T-helper 9 cell (primary cell): ENCODE measurements around the gene SIPA1L3.
"Not testable (repeated sequence)": the region's sequence is repeated elsewhere in the genome, so short reads cannot be mapped to it uniquely, and the experiment has no call there.

ENCODE experiments used
- DNase-seq: peaks from one replicate; pipeline ENCODE4 v3.0.0-alpha.2; 2020
- total RNA-seq, 2 donors: gene quantifications; one replicate each; lab custom pipeline; 2026; lab: John Stamatoyannopoulos, UW

The SIPA1L3 gene
- 37.1 to 40.8 reads per million in 2 donors for total RNA-seq

GRCh38 chr19:37906869-37907734 is at the start of gene SIPA1L3:
SIPA1L3 (plus strand) TSS chr19:37907208; CDS start chr19:38081566, 174,358 bp downstream.
- DNase-seq = peak; percentile 85

GRCh38 chr19:37864501-37864900 is 42.5 kb upstream of the SIPA1L3 start:
- no peak for DNase-seq

GRCh38 chr19:37865930-37866329 is 41.1 kb upstream of the SIPA1L3 start:
- not testable (repeated sequence) for DNase-seq

GRCh38 chr19:37867831-37868230 is 39.2 kb upstream of the SIPA1L3 start:
- DNase-seq = no peak

GRCh38 chr19:37869766-37870340 is 37.2 kb upstream of the SIPA1L3 start:
- DNase-seq = no peak

- no peak for DNase-seq
Observed at GRCh38 chr19:37872383-37872782, 34.6 kb upstream of the SIPA1L3 start.

- DNase-seq = no peak
Observed at GRCh38 chr19:37874784-37875183, 32.2 kb upstream of the SIPA1L3 start.

- no peak for DNase-seq
Observed at GRCh38 chr19:37876032-37876431, 31.0 kb upstream of the SIPA1L3 start.

GRCh38 chr19:37877147-37877546 is 29.9 kb upstream of the SIPA1L3 start:
- no peak for DNase-seq

- DNase-seq = no peak
Observed at GRCh38 chr19:37885392-37885791, 21.6 kb upstream of the SIPA1L3 start.

- DNase-seq = no peak
Observed at GRCh38 chr19:37886571-37886970, 20.4 kb upstream of the SIPA1L3 start.

- no peak for DNase-seq
Observed at GRCh38 chr19:37893845-37894575, 13.0 kb upstream of the SIPA1L3 start.

- no peak for DNase-seq
Observed at GRCh38 chr19:37896180-37896579, 10.8 kb upstream of the SIPA1L3 start.

- no peak for DNase-seq
Observed at GRCh38 chr19:37899453-37899852, 7.6 kb upstream of the SIPA1L3 start.

- DNase-seq = no peak
Observed at GRCh38 chr19:37899966-37900365, 7.0 kb upstream of the SIPA1L3 start.

- DNase-seq = peak; percentile 76
Observed at GRCh38 chr19:37902668-37903067, 4.3 kb upstream of the SIPA1L3 start.

GRCh38 chr19:37903096-37903495 is 3.9 kb upstream of the SIPA1L3 start:
- no peak for DNase-seq

- DNase-seq = peak; percentile 21
Observed at GRCh38 chr19:37905946-37906868, 801 bp upstream of the SIPA1L3 start, which contains the start of gene WDR87. WDR87 (minus strand) TSS chr19:37906594; CDS start chr19:37898239, 8,355 bp downstream.

- DNase-seq = no peak
Observed at GRCh38 chr19:37907735-37908455, 887 bp downstream of the SIPA1L3 start.

GRCh38 chr19:37909661-37910199 is 2.7 kb downstream of the SIPA1L3 start:
- DNase-seq = no peak

- no peak for DNase-seq
Observed at GRCh38 chr19:37914908-37915307, 7.9 kb downstream of the SIPA1L3 start.
